H1 (cell line): ENCODE results near the gene RSF1. TPM values are rescaled to one million over a fixed set of nuclear protein-coding genes. Genes with fewer than 3 reads are reported as not detected.

Experiments used
- CHD7 ChIP-seq: fragments of 300-600 bp; sonication (generic); IDR thresholded peaks from 2 replicates; pipeline ENCODE4 v1.7.1; 2012; ENCODE audit warnings: low read length, moderate library complexity, mild to moderate bottlenecking, inconsistent platforms; ENCODE audit not compliant: insufficient replicate concordance
- CTCF ChIP-seq, 3 experiments: IDR thresholded peaks; 1 replicate in 2 of 3; 2 replicates in 1 of 3; pipeline versions ENCODE4 v1.5.1 to v1.6.1; 2011; ENCODE audit warnings: low read length in 3 of 3, mild to moderate bottlenecking in 3 of 3, inconsistent platforms in 2 of 3, low read depth in 1 of 3, moderate library complexity in 1 of 3; ENCODE audit not compliant: insufficient read depth in 1 of 3; ENCODE audit errors: control extremely low read depth in 1 of 3
- HDAC2 ChIP-seq, 2 experiments: fragments of 300-600 bp in 1 of 2; sonication (generic) in 1 of 2; IDR thresholded peaks; 2 replicates each; pipeline ENCODE4 v1.6.1; 2011 to 2012; ENCODE audit warnings: low read depth in 2 of 2, low read length in 2 of 2, mild to moderate bottlenecking in 2 of 2, moderate library complexity in 2 of 2, borderline replicate concordance in 1 of 2, inconsistent platforms in 1 of 2
- JUN ChIP-seq: IDR thresholded peaks from 2 replicates; pipeline ENCODE4 v1.6.1; 2011; ENCODE audit warnings: low read depth, mild to moderate bottlenecking, improper control_type of control experiment, low read length
- RFX5 ChIP-seq: IDR thresholded peaks from 2 replicates; pipeline ENCODE4 v1.6.1; 2011; ENCODE audit warnings: low read depth, low read length, improper control_type of control experiment, borderline replicate concordance
- SAP30 ChIP-seq: fragments of 300-600 bp; sonication (generic); IDR thresholded peaks from 2 replicates; pipeline ENCODE4 v1.7.1; 2012; ENCODE audit warnings: low read length, moderate library complexity, mild to moderate bottlenecking, inconsistent platforms; ENCODE audit not compliant: insufficient read depth, insufficient replicate concordance
- TAF7 ChIP-seq: optimal IDR thresholded peaks from 2 replicates; pipeline ENCODE3; 2011; ENCODE audit warnings: low read depth, mild to moderate bottlenecking, inconsistent platforms, low read length, moderate library complexity, borderline replicate concordance
- TCF12 ChIP-seq: IDR thresholded peaks from 2 replicates; pipeline ENCODE4 v1.6.1; 2011; ENCODE audit warnings: low read depth, mild to moderate bottlenecking, low read length
- polyA plus RNA-seq, 7 experiments: library from polyadenylated mRNA; depleted of rRNA in 3 of 7; stranded (reverse) in 5 of 7; unstranded in 2 of 7; fragments of >200 nt in 5 of 7; fragments of 200-250 nt in 2 of 7; gene quantifications; 1 replicate in 5 of 7; 2 replicates in 1 of 7; 4 replicates in 1 of 7; pipeline versions ENCODE4 v1.2.1 to v1.2.3, GENCODE V29; 2011 to 2013; ENCODE audit warnings: missing spikeins in 2 of 7, mixed read lengths in 2 of 7
- total RNA-seq: library from RNA; stranded (reverse); fragmentation: NEBNext Ultra II Directional; extraction: Animal tissue kit (Norgen Biotek cat#: 25700); gene quantifications from 2 replicates; pipeline ENCODE4 v1.2.1, GENCODE V29; 2021

The RSF1 gene
- total and polyA plus RNA-seq, 2 of the 8 experiments (the other 6 are each of a cell fraction or from before 2014, with no cell fraction given): 17.8 to 87.9 TPM

GRCh38 chr11:77813256-77813655, 7.3 kb downstream of the RSF1 start (continued):
- TF ChIP-seq CHD7 (no peak), TCF12 (no peak), HDAC2 (IDR thresholded peaks at IDR 0.05; ENCODE audit: borderline replicate concordance in 1 of 2, low read depth in 2 of 2, low read length in 2 of 2) (no peak), SAP30 (no peak), RFX5 (no peak), JUN (no peak), TAF7 (no peak), CTCF (IDR thresholded peaks at IDR 0.05; ENCODE audit: control extremely low read depth in 1 of 3, insufficient read depth in 1 of 3, low read depth in 1 of 3, low read length in 3 of 3) (no peak)
